NCI-H1092 (cell line): ENCODE results near the gene RIMKLA.

ENCODE experiments used
- DNase-seq: peaks from one replicate; lab custom pipeline; 2025; lab: John Stamatoyannopoulos, UW

RIMKLA gene

GRCh38 chr1:42430286-42431135, 49.9 kb downstream of the RIMKLA start:
- no peak for DNase-seq

GRCh38 chr1:42431514-42431913, 50.9 kb downstream of the RIMKLA start:
- DNase-seq, result no peak

- DNase-seq, result no peak
Measured at GRCh38 chr1:42432714-42433113, 52.1 kb downstream of the RIMKLA start.

GRCh38 chr1:42433369-42433768, 52.8 kb downstream of the RIMKLA start:
- no peak for DNase-seq

GRCh38 chr1:42434340-42434739, 53.7 kb downstream of the RIMKLA start:
- no peak for DNase-seq

- DNase-seq, result no peak
Measured at GRCh38 chr1:42439940-42440339, 59.3 kb downstream of the RIMKLA start.

- DNase-seq, result no peak
Measured at GRCh38 chr1:42442662-42443061, 62.1 kb downstream of the RIMKLA start.

- no peak for DNase-seq
Measured at GRCh38 chr1:42449256-42449655, 68.7 kb downstream of the RIMKLA start.

GRCh38 chr1:42450061-42450460, 69.5 kb downstream of the RIMKLA start:
- no peak for DNase-seq

GRCh38 chr1:42453386-42453785, 72.8 kb downstream of the RIMKLA start:
- DNase-seq, result no peak

- no peak for DNase-seq
Measured at GRCh38 chr1:42454403-42454802, 73.8 kb downstream of the RIMKLA start.

GRCh38 chr1:42456010-42456753, 75.6 kb downstream of the RIMKLA start, which contains the start of the genes PPCS and ZMYND12:
Gene PPCS, plus strand, starts transcription at chr1:42456543. Its CDS starts 23 bp downstream, at chr1:42456566.
Gene ZMYND12, minus strand, starts transcription at chr1:42456022. Its CDS starts 25 bp downstream, at chr1:42455997.
- peak; percentile 87 for DNase-seq

- DNase-seq, result peak; percentile 65
Measured at GRCh38 chr1:42456754-42457089, 76.1 kb downstream of the RIMKLA start.

GRCh38 chr1:42461196-42461595, 80.6 kb downstream of the RIMKLA start:
- no peak for DNase-seq

GRCh38 chr1:42462828-42463763, 82.5 kb downstream of the RIMKLA start, which contains the start of gene CCDC30:
Gene CCDC30, plus strand, starts transcription at chr1:42463286. Its CDS starts 17,266 bp downstream, at chr1:42480552.
- peak; percentile 99 for DNase-seq

GRCh38 chr1:42463921-42464320, 83.3 kb downstream of the RIMKLA start:
- no peak for DNase-seq

GRCh38 chr1:42466030-42466429, 85.4 kb downstream of the RIMKLA start:
- DNase-seq, result no peak

GRCh38 chr1:42469727-42470126, 89.1 kb downstream of the RIMKLA start:
- no peak for DNase-seq
